ENCODE data around the gene ELFN1. TPM values are rescaled to one million over a fixed set of nuclear protein-coding genes. Genes with fewer than 3 reads are reported as not detected.

Gene ELFN1
- total and polyA plus RNA-seq, 4 donors = 0.43 to 3.5 (median 3.4) TPM

DNA sequence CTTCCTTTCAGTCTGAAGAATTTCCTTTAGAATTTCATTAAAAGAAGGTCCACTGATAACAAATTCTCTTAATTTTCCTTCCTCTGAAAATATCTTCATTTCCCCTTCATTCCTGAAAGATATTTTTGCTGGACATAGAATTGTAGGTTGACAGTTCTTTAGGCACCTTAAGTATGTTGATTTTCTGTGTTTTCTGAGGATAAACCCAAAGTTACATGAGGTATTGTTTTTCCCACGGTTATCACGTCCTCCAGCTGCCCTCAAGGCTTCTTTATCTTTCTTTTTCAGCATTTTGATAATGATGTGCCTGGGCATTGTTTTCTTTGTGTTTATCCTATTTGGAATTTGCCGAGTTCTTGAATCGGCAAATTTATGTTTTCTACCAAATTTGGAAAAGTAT, 105.3 kb downstream of the ELFN1 start:
- TF ChIP-seq CTCF (IDR thresholded peaks at IDR 0.05; ENCODE audit: low read depth, low read length, missing input control) (no peak), RAD21 (IDR thresholded peaks at IDR 0.05) (no peak), EGR1 (IDR thresholded peaks at IDR 0.05; ENCODE audit: low read depth in 2 of 2) (no peak), FOXA1 (IDR thresholded peaks at IDR 0.05) (no peak), JUND (IDR thresholded peaks at IDR 0.05) (no peak), FOXA2 (IDR thresholded peaks at IDR 0.05) (no peak), YY1 (IDR thresholded peaks at IDR 0.05) (no peak), GABPA (IDR thresholded peaks at IDR 0.05 in 1 of 2, conservative IDR thresholded peaks at IDR 0.05 in 1 of 2) (no peak), HNF4A (conservative IDR thresholded peaks at IDR 0.05) (no peak)
- TF ChIP-seq, protein P1, sequence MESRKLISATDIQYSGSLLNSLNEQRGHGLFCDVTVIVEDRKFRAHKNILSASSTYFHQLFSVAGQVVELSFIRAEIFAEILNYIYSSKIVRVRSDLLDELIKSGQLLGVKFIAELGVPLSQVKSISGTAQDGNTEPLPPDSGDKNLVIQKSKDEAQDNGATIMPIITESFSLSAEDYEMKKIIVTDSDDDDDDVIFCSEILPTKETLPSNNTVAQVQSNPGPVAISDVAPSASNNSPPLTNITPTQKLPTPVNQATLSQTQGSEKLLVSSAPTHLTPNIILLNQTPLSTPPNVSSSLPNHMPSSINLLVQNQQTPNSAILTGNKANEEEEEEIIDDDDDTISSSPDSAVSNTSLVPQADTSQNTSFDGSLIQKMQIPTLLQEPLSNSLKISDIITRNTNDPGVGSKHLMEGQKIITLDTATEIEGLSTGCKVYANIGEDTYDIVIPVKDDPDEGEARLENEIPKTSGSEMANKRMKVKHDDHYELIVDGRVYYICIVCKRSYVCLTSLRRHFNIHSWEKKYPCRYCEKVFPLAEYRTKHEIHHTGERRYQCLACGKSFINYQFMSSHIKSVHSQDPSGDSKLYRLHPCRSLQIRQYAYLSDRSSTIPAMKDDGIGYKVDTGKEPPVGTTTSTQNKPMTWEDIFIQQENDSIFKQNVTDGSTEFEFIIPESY (IDR thresholded peaks at IDR 0.05) = no peak
- TF ChIP-seq, protein P2, sequence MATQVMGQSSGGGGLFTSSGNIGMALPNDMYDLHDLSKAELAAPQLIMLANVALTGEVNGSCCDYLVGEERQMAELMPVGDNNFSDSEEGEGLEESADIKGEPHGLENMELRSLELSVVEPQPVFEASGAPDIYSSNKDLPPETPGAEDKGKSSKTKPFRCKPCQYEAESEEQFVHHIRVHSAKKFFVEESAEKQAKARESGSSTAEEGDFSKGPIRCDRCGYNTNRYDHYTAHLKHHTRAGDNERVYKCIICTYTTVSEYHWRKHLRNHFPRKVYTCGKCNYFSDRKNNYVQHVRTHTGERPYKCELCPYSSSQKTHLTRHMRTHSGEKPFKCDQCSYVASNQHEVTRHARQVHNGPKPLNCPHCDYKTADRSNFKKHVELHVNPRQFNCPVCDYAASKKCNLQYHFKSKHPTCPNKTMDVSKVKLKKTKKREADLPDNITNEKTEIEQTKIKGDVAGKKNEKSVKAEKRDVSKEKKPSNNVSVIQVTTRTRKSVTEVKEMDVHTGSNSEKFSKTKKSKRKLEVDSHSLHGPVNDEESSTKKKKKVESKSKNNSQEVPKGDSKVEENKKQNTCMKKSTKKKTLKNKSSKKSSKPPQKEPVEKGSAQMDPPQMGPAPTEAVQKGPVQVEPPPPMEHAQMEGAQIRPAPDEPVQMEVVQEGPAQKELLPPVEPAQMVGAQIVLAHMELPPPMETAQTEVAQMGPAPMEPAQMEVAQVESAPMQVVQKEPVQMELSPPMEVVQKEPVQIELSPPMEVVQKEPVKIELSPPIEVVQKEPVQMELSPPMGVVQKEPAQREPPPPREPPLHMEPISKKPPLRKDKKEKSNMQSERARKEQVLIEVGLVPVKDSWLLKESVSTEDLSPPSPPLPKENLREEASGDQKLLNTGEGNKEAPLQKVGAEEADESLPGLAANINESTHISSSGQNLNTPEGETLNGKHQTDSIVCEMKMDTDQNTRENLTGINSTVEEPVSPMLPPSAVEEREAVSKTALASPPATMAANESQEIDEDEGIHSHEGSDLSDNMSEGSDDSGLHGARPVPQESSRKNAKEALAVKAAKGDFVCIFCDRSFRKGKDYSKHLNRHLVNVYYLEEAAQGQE (IDR thresholded peaks at IDR 0.05) = no peak
- Histone ChIP-seq H3K4me1 (ENCODE audit: control insufficient read depth in 4 of 4, insufficient read depth in 4 of 4, low read length in 3 of 4) (no peaks in the 10 kb centered on the region), H3K27ac (ENCODE audit: low read depth in 1 of 2, low read length in 2 of 2) (no peak overlapping the region), H3K36me3 (ENCODE audit: control insufficient read depth in 4 of 4, insufficient read depth in 3 of 4, low read depth in 1 of 4, low read length in 3 of 4) (no peaks in the 10 kb centered on the region), H3K27me3 (ENCODE audit: control insufficient read depth in 4 of 4, insufficient read depth in 4 of 4, low read length in 3 of 4) (no peaks in the 10 kb centered on the region), H3K9ac (ENCODE audit: low read depth in 1 of 2, low read length in 2 of 2) (no peak overlapping the region), H3K9me3 (ENCODE audit: control insufficient read depth in 4 of 4, low read length in 3 of 4) (peaks cover 0 to 5% (median 1%) of the 10 kb centered on the region in 4 donors), H3K4me3 (ENCODE audit: low read depth in 1 of 3, low read length in 3 of 3) (no peak overlapping the region)
- 71% methylated on average over 4 of the region's 4 CpGs for WGBS
- DNase-seq (ENCODE audit: low spot score) = no peak

DNA sequence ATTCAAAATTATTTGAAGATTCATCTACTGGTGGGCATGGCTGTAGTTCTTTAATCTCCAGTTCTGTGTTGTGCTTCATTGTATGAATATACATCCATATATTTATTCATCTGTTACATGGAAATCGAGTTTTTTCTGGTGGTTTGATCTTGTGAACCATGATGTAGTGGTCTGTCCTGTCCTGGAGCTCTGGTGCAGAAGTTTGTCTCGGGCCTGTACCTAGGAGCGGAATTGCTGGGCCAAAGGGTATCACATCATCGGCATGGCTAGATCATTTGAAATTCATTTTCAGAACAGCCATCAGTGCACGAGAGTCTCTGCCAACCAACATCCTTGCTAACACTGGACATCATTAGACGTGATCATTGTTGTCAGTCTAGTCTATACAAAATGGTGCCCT, 107.0 kb downstream of the ELFN1 start:
- no peaks in the 10 kb centered on the region for H3K27me3 ChIP-seq (ENCODE audit: control insufficient read depth in 4 of 4, insufficient read depth in 4 of 4, low read length in 3 of 4)
- no peak for DNase-seq (ENCODE audit: low spot score)
- no peak overlapping the region for H3K27ac ChIP-seq (ENCODE audit: low read depth in 1 of 2, low read length in 2 of 2)
- no peak overlapping the region for H3K9ac ChIP-seq (ENCODE audit: low read depth in 1 of 2, low read length in 2 of 2)
- TF ChIP-seq, protein P2 (IDR thresholded peaks at IDR 0.05) = no peak
- TF ChIP-seq RXRA (IDR thresholded peaks at IDR 0.05) (no peak), GABPA (IDR thresholded peaks at IDR 0.05 in 1 of 2, conservative IDR thresholded peaks at IDR 0.05 in 1 of 2) (no peak), HNF4A (conservative IDR thresholded peaks at IDR 0.05) (no peak), SP1 (IDR thresholded peaks at IDR 0.05) (no peak), HNF4G (IDR thresholded peaks at IDR 0.05) (no peak)
- TF ChIP-seq, protein P3, sequence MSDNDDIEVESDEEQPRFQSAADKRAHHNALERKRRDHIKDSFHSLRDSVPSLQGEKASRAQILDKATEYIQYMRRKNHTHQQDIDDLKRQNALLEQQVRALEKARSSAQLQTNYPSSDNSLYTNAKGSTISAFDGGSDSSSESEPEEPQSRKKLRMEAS (IDR thresholded peaks at IDR 0.05) = no peak
- TF ChIP-seq, protein P4, sequence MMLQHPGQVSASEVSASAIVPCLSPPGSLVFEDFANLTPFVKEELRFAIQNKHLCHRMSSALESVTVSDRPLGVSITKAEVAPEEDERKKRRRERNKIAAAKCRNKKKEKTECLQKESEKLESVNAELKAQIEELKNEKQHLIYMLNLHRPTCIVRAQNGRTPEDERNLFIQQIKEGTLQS (IDR thresholded peaks at IDR 0.05) = no peak
- TF ChIP-seq, protein P1 (IDR thresholded peaks at IDR 0.05) = no peak
- no peaks in the 10 kb centered on the region for H3K36me3 ChIP-seq (ENCODE audit: control insufficient read depth in 4 of 4, insufficient read depth in 3 of 4, low read depth in 1 of 4, low read length in 3 of 4)
- WGBS = 82% methylated on average over 6 of the region's 6 CpGs
- peaks cover 0 to 5% (median 1%) of the 10 kb centered on the region in 4 donors for H3K9me3 ChIP-seq (ENCODE audit: control insufficient read depth in 4 of 4, low read length in 3 of 4)
- H3K4me3 ChIP-seq (ENCODE audit: low read depth in 1 of 3, low read length in 3 of 3) = no peak overlapping the region
- no peaks in the 10 kb centered on the region for H3K4me1 ChIP-seq (ENCODE audit: control insufficient read depth in 4 of 4, insufficient read depth in 4 of 4, low read length in 3 of 4)
